Cerebellar cortex (tissue), 1 donor: ENCODE data around the gene PEX5L.
"Not testable (repeated sequence)": the region's sequence is repeated elsewhere in the genome, so short reads cannot be mapped to it uniquely, and the experiment has no call there.

ENCODE experiments used
- DNase-seq: peaks from one replicate; pipeline ENCODE4 v3.0.0-alpha.2; 2015; ENCODE audit warnings: low spot score

The PEX5L gene

DNA sequence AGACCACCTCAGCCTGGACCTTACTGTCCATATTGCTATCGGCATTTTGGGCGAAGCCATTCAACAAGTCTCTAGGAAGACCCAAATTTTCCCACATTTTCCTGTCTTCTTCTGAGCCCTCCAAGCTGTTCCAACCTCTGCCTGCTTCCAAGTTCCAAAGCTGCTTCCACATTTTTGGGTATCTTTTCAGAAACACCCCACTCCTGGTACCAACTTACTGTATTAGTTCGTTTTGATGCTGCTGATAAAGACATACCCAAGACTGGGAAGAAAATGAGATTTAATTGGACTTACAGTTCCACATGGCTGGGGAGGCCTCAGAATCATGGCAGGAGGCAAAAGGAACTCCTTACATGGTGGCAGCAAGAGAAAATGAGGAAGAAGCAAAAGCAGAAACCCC, 28.4 kb downstream of the PEX5L start:
- DNase-seq = not testable (repeated sequence)

DNA sequence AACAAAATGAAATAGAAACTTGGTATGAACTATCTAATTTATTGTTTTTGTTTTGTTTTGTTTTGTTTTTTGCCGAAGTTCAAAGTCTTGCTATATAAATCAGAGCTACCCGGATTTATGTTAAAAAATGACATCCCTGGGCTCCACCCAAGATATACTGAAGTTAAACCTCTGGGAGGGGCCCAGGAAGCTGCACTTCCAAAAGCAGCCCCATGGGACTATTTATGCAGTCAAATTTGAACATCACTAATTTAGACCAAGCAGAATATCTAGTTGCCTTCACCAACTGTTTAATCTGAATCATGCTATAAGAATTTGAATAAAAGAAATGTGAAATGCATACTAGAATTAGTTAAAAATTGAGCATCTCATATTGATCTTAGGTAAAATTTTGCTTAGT, 32.2 kb downstream of the PEX5L start:
- no peak for DNase-seq

DNA sequence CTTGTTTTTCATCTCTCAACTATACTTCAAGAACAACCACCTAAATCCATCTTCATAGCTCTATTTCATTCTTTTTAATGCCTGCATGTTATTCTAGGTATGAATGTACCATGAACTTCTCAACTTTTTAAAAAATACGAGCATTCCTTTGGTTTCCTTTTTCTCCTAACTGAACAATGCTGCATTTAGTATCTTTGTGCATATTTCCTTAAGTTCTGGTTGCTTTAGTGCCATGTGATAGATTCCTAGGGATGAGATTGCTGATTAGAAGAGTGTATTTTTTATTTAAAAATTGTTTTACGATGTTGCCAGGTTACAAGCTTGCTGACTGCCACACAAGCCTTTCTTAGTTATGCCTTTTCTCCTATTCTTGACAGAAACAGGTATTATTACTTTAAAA, 34.7 kb downstream of the PEX5L start:
- DNase-seq = no peak

DNA sequence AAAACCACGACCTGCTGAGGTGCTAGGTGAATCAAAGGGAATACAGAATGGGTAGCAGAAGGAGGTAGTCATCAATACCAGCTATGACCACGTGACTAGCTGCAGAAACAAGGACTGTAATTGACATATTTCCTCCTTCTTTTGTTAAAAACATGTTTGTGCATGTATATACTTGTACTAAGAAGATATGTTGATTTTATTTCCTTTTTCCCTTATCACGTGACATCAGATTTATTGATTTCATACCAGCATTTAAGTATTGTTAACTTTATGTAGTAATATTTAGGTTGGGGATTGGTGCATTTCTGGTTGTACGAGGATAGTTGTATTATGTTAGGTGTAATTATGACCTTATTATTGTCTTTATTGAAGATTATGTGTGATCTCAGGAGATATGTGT, 36.2 kb downstream of the PEX5L start:
- DNase-seq = no peak

DNA sequence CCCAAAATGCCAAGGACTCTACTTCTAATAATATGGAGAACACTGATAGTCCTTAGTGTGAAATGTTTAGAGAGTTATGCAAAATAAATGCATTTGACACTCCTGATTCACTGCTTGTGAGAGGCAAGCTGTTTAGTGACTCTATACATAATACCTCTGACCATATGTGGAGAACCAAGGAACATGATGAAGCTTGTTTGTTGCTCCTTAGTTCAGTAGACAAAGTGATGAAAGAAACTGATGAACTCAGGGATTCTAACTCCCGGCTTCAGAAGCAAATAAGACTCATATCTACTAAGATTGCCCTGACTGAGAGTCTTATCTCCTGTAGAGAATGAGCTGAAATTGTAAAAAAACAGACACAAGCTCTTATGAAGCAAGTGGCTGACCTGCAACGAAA, 41.3 kb downstream of the PEX5L start:
- DNase-seq = no peak

DNA sequence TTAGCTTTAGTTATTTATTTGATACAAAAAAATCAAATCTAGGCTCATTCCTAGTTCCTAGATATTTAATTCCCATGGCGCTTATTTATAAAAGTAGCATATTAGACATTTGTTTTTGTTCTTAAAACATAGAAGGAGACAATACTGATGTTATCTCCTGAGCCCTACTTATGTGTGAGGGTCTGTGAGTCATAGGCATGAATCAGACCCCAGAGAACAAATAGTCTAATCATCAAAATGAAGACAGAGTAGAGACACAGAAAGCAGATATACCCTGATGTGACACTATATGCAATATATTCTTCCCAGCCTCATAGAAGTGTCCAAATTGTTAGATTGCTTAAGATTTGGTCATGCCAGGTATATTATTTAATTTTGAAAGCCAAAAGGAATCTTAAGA, 44.9 kb downstream of the PEX5L start:
- DNase-seq = no peak

DNA sequence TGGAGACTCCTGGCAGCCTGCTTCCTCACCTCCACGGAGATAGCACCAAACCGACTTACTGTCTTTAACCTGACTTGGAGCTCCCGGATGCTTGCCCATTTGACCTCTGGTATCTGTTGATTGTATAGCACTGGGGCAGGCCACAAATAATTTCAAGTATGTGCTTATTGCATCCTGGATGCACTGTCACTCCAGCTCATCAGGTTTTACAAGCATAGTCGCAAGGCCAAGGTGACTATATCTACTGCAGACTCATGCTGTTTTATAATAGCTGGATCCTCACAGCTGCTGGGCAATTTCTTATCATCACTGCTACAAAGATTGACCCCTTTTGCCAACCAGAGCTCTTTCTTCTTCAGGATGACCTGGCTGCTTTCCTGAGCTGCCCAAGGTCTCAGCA, 45.6 kb downstream of the PEX5L start:
- DNase-seq = no peak

DNA sequence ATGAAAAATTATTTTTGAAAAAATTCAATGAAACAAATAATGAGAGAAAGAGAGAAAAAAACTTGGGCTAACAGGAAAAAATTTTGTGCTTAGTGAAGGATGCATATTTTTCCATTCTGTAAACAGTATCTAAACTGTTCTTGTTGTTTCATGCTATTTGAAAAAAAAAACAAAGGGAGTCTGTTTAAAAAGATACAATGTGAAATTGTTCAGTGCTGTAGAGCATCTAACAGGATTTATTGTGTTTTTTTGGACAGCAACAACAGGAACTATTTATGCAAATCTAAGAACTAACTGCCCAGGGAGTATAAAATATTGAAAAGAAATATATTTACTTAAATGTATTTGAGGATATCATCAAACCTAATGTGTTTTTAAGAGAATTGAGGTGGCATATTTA, 55.1 kb downstream of the PEX5L start:
- no peak for DNase-seq

DNA sequence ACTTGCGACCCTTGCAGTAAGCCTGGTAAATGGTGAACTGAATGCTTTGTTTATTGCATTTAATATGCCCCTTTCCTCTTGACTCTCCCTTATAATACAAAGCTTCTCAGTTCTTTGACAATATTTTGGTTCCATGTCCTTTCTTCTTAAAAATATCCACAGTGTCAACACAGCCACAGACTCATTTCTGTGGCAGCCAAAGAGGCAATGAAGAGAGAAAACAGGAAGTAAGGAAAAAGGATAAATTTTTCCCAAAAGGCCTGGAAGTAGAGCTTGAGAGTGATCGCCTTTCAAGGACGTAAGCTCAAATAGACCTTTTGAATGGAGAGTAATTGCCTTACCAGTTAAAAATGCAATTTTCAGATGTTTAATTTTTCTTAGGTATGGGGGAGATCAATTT, 59.4 kb downstream of the PEX5L start:
- DNase-seq = no peak

DNA sequence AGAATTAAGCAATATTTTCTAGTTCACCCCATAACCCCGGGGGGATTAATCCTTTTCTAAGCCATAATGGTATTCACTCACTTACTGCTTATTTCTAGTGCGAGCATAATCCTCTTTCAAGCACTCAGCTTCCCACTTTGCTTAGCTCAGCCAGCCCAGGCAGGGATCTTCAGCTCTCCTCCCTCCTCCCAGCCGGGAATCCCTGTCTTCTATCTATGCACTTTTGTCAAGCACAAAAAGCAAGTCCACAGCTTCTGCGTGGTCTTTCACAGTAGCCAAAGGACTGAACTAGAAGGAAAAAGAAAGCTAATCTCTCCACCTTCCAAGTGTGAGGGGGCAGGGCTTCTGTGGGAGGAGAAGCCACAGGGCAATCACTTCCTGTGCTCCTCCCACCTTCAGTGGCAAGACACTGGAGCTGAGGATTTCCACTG, 62.8 kb downstream of the PEX5L start:
- no peak for DNase-seq

DNA sequence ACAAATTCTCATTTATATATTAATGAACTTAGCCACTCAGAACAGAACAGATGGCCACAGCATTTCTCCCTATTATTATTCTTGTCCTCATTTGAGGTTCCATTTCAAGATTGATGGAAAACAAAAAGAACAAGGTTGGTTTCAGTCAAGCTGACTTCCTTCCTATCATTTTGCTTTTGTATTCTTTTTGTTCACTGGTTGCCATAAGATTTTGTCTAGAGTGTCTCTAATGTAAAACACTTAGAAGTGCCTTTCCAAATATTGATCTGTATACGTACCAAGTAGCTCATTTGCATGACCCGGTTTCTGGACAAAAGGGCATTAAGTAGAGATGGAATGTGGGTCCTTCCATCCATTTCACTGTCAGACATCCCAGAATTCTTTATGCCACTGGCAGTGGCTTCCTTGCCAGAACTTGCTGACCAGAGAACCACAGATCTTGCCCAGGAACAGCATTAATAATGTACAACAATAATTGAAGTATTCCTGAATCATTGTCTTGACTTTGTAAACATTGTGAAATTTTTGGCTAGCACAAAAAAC, 63.8 kb downstream of the PEX5L start:
- no peak for DNase-seq

DNA sequence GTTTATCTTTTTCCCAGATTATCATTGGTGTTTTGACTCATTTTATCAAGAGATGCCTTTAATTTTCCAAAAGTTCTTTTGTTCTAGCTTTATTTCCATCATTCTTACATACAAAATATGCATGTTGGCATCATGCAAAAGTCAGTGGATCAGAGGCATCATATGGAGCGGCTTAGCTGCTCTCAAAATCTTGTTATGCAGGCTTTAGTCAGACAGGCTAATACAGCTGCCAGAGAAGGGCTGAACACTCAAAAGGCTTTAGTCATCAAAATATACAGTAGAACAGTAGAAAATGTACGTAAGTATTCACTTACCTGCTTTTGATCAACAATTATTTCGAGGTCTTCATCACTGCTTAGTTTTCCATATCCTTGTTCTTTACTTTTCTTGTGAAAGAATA, 65.5 kb downstream of the PEX5L start:
- DNase-seq = no peak

DNA sequence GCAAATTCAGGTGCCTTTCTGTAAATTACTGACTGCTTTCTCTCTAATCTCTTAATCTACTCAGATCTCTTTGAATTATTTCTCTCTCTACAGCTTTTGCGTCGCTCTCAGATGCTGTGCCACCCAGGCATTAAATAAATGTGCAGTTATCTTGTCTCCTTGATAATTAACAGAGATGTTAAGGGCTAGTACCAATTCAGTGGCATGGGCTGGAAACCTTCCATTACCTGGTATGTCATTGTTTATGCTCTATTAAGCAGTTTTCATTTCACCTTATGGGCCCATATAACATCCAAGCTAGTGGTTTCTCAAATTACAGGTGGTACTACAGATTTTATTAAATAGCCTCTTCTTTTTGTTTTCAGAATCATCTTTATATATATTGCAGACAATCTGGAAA, 66.0 kb downstream of the PEX5L start:
- no peak for DNase-seq

DNA sequence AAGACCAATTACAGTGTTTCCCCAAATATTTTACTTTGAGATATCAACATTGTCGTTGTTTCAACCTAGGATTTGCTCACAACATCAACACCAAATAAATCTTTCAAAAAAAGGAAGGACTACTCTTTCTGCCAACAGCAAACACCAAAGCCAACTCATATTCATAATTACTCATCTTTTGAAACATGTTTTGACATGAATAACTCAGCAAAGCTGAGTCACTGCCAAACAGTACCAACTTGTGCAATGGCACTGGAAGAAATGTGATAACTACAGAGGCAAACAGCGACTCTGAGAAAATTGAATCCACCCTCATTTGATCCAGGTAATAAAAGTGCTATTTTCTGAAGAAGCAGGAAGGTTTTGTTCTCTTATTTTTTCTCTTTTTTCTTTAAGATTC, 67.2 kb downstream of the PEX5L start:
- DNase-seq = no peak

DNA sequence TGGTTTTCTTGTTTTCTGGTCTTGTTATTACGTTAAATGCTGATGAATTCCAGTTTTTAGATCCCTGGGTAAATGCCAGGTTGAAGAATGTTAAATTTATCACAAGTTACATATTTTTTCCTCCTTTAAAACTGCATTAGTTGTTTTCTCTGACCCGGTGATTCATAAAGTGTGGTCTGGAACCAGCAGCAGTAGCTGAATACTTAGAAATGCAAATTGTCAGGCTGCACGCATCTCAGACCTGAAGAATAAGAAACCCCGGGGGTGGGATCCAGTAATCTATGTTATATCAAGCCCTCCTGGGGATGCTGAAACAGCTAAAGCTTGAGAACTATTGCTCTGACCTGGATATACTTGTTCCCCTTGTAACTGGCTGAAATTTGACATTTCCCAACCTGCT, 69.1 kb downstream of the PEX5L start:
- DNase-seq = no peak

DNA sequence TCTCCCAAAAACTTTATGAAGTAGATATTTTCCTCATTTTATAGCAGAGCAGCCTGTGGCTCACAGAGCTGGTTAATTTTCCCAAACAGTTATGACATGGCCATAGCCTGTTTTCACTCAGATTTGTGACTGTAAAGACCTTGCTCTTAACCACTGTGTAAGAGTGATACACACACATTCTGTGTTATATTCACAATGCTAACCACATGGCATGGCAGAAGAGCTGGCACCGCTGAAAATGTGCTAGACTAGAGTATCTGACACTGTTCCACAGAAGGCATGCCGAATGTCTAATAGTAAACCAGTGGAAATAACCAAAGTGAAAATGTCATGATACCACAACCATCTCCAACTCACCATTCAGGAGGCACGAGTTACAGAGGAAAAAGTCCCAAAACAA, 71.8 kb downstream of the PEX5L start:
- no peak for DNase-seq

DNA sequence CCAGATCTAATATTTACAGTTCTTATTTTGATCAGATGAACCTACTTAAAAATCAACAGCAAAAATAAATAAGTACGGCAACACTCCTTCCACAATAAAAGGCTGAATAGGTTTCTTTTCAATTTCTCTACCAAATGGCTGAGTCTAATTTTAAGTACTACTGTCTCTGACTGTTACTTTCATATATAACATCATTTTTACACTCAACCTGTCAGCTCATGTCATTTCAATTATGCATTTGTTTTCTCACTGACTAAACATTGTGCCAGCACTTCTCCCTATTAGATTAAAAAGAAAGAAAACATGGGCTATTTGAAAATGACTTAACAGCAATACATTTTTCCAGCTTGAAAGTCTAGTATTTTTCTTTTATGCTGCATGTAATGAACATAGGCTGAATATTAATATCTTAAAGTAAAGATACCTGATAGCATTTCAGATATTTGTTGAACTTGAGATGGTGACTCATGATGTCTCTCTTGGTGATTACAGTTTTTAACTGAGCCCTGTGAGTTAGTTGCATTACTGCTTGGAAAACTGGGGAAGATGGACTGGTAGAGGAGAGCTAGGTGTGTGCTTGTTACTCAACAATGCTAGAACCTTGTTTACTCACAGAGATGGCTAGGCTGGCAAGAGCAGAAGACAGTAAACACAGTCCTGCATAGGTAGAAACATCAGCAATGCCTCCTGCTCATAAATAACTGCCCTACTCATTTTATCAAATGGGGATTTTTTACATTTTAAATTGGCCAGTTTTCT, 73.9 kb downstream of the PEX5L start:
- DNase-seq = no peak

DNA sequence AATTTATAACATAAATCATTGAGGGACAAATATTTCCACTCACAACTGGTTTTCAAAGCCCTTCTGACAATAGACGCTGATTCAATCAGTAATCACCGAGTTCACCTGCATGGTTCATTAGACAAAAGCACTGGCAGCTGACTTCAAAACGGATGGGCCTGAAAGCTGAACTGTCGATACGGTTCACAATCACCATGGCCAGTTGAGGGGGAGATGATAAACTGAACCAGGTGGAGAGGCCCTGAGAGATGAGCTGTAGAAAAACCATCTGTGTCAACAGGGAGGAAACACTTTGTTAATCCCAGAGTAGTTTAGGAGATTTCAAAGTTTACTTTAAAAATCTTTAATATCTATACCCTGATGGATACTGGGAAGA, 75.0 kb downstream of the PEX5L start:
- DNase-seq = no peak

DNA sequence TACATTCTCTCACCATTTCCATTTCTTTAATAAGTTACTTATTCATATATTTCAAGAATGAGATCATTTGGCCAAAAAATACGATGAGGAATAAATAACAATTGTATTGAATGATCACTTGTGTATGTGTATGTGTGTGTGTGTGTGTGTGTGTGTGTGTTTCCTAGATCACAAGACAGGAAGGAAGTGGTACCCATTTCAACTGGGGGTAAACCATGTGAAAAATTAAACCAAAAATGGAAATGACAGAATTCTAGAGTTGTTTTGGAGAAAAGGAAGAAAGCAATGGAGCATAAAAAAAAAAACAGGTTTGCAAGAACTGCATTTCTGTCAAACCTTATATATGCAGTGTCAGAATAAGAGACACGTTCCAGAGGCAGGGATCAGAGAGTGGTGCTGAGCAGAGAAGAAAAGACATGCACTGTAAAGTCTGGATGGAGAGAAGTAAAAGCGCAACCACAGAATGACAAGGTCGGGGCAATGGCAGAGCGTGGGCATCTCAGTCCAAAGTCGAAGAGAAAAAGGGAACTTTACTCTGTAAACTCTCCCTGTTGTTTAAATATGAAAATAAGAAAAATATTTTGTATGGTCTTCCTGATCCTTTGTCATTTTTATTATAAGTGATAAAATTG, 75.5 kb downstream of the PEX5L start:
- DNase-seq = no peak

DNA sequence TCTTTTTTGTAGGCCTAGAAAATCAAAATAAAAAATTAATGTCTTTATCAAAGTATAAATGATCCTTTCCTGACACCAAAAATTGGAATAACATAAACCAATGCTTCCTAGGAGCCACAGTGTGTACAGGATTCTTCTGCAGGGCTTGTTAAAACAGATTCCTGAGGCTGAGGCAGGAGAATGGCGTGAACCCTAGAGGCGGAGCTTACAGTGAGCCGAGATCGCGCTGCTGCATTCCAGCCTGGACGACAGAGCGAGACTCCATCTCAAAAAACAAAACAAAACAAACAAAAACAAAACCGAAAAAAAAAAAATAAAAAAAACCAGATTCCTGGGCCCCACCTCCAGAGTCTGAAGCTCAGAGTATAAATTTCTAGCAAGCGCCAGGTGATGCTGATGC, 78.0 kb downstream of the PEX5L start:
- DNase-seq = no peak

DNA sequence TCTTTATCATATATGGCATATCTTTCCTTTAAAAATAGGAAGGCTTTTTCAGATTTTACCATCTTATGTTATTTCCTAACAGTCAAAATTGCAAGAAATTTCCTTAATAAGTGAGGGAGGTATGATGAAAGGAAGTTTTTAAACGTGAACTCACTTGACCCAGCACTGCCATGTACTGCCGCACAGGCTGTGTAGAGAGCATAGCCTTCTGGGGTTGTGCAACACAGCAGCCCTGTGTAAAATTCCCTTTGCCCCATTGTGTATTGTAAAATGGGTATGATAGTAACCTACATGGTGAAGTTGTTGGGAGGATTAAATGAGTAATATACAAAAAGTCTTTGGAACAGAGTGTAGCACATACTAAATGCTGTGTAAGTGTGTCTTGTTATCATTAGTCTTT, 78.6 kb downstream of the PEX5L start:
- DNase-seq = no peak

DNA sequence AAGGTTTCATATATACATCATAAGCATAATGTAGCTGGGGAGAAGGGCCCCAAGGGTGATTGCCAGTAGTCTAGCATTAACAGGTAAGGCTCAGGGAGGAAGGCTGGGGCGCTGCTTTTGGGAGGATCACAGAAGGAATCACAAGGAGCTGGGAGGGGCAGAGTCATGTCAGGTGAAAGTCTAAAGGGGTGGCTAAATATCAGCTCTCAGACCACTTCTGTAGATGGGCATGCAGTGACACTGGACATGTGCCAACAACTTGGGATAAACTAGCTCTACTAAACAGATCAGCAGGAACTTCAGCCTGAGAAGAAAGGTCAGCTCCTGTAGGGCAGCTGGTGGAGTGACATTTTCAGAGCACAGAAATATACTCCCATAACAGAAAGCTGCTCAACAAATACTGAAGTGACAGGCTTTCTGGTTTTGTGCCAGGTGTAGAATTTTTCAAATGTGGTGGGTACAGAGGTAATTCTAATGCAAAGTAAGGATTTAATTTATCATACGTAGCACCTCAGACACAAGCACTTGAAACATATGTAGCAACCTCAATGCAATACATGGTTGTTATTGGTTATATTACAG, 79.4 kb downstream of the PEX5L start:
- no peak for DNase-seq

DNA sequence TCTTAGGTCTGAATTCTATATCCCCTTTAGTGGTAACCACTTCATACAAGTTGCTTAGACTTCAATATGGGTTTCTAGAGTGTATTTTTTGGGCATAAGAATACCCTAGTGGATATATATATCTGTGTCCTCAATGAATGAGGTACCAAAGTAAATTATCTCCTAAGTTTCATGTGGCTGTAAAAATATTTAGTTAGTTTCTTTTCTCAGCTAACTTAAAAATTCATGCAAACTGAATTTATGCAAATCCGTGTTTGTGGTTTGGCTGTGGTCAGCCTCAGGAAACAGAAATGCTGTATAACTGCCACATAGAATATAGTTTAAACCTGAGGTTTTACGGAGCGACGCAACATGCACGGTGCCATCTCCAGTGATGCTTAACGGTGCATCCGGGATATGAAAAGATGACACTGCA, 80.3 kb downstream of the PEX5L start:
- no peak for DNase-seq
